CD4-positive, CD25-positive, alpha-beta regulatory T cell (primary cell): ENCODE measurements around the gene ABCA2. TPM values are rescaled to one million over a fixed set of nuclear protein-coding genes. Genes with fewer than 3 reads are reported as not detected.
A peak's percentile ranks its signal among the peaks of the same experiment; 100 is the strongest.

Source experiments
- ATAC-seq, 2 donors: fragments of 150-1000 bp; cut with Tn5 transposase; one replicate each; pipeline ENCODE4 v1.10.0; 2021; ENCODE audit warnings: low read depth in 2 of 2, moderate number of reproducible peaks in 2 of 2, moderate library complexity in 1 of 2
- DNase-seq, 3 donors: peaks; one replicate each; pipeline versions ENCODE4 v3.0.0 to v3.0.0-alpha.2; 2012 to 2022; ENCODE audit warnings: mixed read lengths in 1 of 3
- H3K27ac ChIP-seq: one replicate; pipeline ENCODE4 v1.7.0; 2013; ENCODE audit warnings: mild to moderate bottlenecking, low read length; ENCODE audit not compliant: insufficient read depth, poor library complexity, severe bottlenecking
- H3K27me3 ChIP-seq: one replicate; pipeline ENCODE4 v1.7.0; 2013; ENCODE audit warnings: low read length; ENCODE audit not compliant: control insufficient read depth, insufficient read depth
- H3K36me3 ChIP-seq: one replicate; pipeline ENCODE4 v1.7.0; 2013; ENCODE audit warnings: mild to moderate bottlenecking, low read length, moderate library complexity; ENCODE audit not compliant: control insufficient read depth, insufficient read depth
- H3K4me1 ChIP-seq: 2 replicates; pipeline ENCODE4 v1.7.0; 2013; ENCODE audit warnings: mild to moderate bottlenecking, low read length; ENCODE audit not compliant: insufficient read depth, control insufficient read depth, poor library complexity, severe bottlenecking
- H3K4me3 ChIP-seq: one replicate; pipeline ENCODE4 v1.7.0; 2013; ENCODE audit warnings: low read depth, mild to moderate bottlenecking, low read length, moderate library complexity
- H3K9me3 ChIP-seq, 2 experiments: 1 replicate in 1 of 2; 2 replicates in 1 of 2; pipeline ENCODE4 v1.7.0; 2013; ENCODE audit warnings: low read length in 2 of 2, mild to moderate bottlenecking in 1 of 2, moderate library complexity in 1 of 2; ENCODE audit not compliant: control insufficient read depth in 2 of 2
- H3K27ac Mint-ChIP-seq, 3 donors: one replicate each; pipeline ENCODE4 v1.8.0; 2020 to 2022; ENCODE audit warnings: mild to moderate bottlenecking in 3 of 3, mixed read lengths in 3 of 3, moderate library complexity in 2 of 3
- H3K27me3 Mint-ChIP-seq: one replicate; pipeline ENCODE4 v1.8.0; 2022; ENCODE audit warnings: mild to moderate bottlenecking, mixed read lengths
- H3K36me3 Mint-ChIP-seq: one replicate; pipeline ENCODE4 v1.8.0; 2020; ENCODE audit warnings: mixed read lengths
- H3K4me1 Mint-ChIP-seq, 4 donors: one replicate each; pipeline ENCODE4 v1.8.0; 2020 to 2022; ENCODE audit warnings: mixed read lengths in 4 of 4, mild to moderate bottlenecking in 1 of 4
- H3K4me3 Mint-ChIP-seq, 4 donors: one replicate each; pipeline ENCODE4 v1.8.0; 2020 to 2022; ENCODE audit warnings: mild to moderate bottlenecking in 4 of 4, mixed read lengths in 4 of 4, moderate library complexity in 3 of 4
- H3K9me3 Mint-ChIP-seq, 7 donors: one replicate each; pipeline ENCODE4 v1.8.0; 2020 to 2022; ENCODE audit warnings: mixed read lengths in 7 of 7, mild to moderate bottlenecking in 3 of 7, moderate library complexity in 2 of 7
- polyA plus RNA-seq, 4 donors: library from polyadenylated mRNA; unstranded; fragments of 300-500 nt; fragmentation: Illumina TruSeq; gene quantifications; one replicate each; pipeline ENCODE4 v1.2.3, GENCODE V29; 2021
- total RNA-seq: library from RNA; stranded (reverse); gene quantifications from one replicate; pipeline ENCODE4 v1.2.3, GENCODE V29; 2022

Gene ABCA2
- total and polyA plus RNA-seq, 5 donors from 2014 or later: 3.8 to 135 (median 4.5) TPM

- H3K9me3 Mint-ChIP-seq: no peaks in the 10 kb centered on the region
- no peaks in the 10 kb centered on the region for H3K9me3 ChIP-seq
- peaks cover 18% of the 10 kb centered on the region for H3K4me1 ChIP-seq
- H3K27me3 Mint-ChIP-seq: peaks cover 13% of the 10 kb centered on the region
- no peak overlapping the region for H3K4me3 ChIP-seq
- H3K27ac Mint-ChIP-seq: no peak overlapping the region
- ATAC-seq: no peak
- no peaks in the 10 kb centered on the region for H3K36me3 Mint-ChIP-seq
- no peak for DNase-seq
- peak overlapping the region in 1 of 4 donors; percentile 29 for H3K4me3 Mint-ChIP-seq
- peaks cover 0 to 4% (median 0%) of the 10 kb centered on the region in 4 donors for H3K4me1 Mint-ChIP-seq
- no peak overlapping the region for H3K27ac ChIP-seq
- peaks cover 1% of the 10 kb centered on the region for H3K27me3 ChIP-seq
- no peaks in the 10 kb centered on the region for H3K36me3 ChIP-seq
These were observed 29.5 kb upstream of the ABCA2 start for GRCh38 chr9:137057545-137057944.

- Histone ChIP-seq H3K9me3 (no peaks in the 10 kb centered on the region), H3K27ac (no peak overlapping the region), H3K4me1 (peaks cover 18% of the 10 kb centered on the region), H3K36me3 (no peaks in the 10 kb centered on the region), H3K4me3 (no peak overlapping the region), H3K27me3 (peaks cover 3% of the 10 kb centered on the region)
- DNase-seq (no peak), ATAC-seq (no peak)
- Mint-ChIP-seq H3K27me3 (peaks cover 14% of the 10 kb centered on the region), H3K36me3 (no peaks in the 10 kb centered on the region), H3K4me3 (no peak overlapping the region), H3K9me3 (no peaks in the 10 kb centered on the region), H3K27ac (no peak overlapping the region), H3K4me1 (peaks cover 0 to 4% (median 0%) of the 10 kb centered on the region in 4 donors)
These were observed 28.8 kb upstream of the ABCA2 start for GRCh38 chr9:137056739-137057415.

GRCh38 chr9:137055385-137056364 lies 27.6 kb upstream of the ABCA2 start:
- Mint-ChIP-seq H3K36me3 (no peaks in the 10 kb centered on the region), H3K4me3 (peak overlapping the region in 1 of 4 donors; percentile 15), H3K4me1 (peaks cover 0 to 4% (median 0%) of the 10 kb centered on the region in 4 donors), H3K27me3 (peaks cover 23% of the 10 kb centered on the region), H3K27ac (no peak overlapping the region), H3K9me3 (no peaks in the 10 kb centered on the region)
- DNase-seq: no peak
- H3K4me3 ChIP-seq: no peak overlapping the region
- no peaks in the 10 kb centered on the region for H3K36me3 ChIP-seq
- peaks cover 18% of the 10 kb centered on the region for H3K4me1 ChIP-seq
- no peaks in the 10 kb centered on the region for H3K9me3 ChIP-seq
- no peak for ATAC-seq
- H3K27me3 ChIP-seq: peaks cover 3% of the 10 kb centered on the region
- H3K27ac ChIP-seq: no peak overlapping the region

- Mint-ChIP-seq H3K9me3 (no peaks in the 10 kb centered on the region), H3K4me1 (peaks cover 0 to 4% (median 0%) of the 10 kb centered on the region in 4 donors), H3K4me3 (no peak overlapping the region), H3K27me3 (peaks cover 27% of the 10 kb centered on the region), H3K27ac (peak overlapping the region in 1 of 3 donors; percentile 32), H3K36me3 (no peaks in the 10 kb centered on the region)
- no peak overlapping the region for H3K27ac ChIP-seq
- peaks cover 3% of the 10 kb centered on the region for H3K27me3 ChIP-seq
- no peaks in the 10 kb centered on the region for H3K9me3 ChIP-seq
- no peak overlapping the region for H3K4me3 ChIP-seq
- no peaks in the 10 kb centered on the region for H3K36me3 ChIP-seq
- DNase-seq (no peak), ATAC-seq (no peak)
- H3K4me1 ChIP-seq: peaks cover 18% of the 10 kb centered on the region
These were observed 26.9 kb upstream of the ABCA2 start for GRCh38 chr9:137054932-137055384.

DNA sequence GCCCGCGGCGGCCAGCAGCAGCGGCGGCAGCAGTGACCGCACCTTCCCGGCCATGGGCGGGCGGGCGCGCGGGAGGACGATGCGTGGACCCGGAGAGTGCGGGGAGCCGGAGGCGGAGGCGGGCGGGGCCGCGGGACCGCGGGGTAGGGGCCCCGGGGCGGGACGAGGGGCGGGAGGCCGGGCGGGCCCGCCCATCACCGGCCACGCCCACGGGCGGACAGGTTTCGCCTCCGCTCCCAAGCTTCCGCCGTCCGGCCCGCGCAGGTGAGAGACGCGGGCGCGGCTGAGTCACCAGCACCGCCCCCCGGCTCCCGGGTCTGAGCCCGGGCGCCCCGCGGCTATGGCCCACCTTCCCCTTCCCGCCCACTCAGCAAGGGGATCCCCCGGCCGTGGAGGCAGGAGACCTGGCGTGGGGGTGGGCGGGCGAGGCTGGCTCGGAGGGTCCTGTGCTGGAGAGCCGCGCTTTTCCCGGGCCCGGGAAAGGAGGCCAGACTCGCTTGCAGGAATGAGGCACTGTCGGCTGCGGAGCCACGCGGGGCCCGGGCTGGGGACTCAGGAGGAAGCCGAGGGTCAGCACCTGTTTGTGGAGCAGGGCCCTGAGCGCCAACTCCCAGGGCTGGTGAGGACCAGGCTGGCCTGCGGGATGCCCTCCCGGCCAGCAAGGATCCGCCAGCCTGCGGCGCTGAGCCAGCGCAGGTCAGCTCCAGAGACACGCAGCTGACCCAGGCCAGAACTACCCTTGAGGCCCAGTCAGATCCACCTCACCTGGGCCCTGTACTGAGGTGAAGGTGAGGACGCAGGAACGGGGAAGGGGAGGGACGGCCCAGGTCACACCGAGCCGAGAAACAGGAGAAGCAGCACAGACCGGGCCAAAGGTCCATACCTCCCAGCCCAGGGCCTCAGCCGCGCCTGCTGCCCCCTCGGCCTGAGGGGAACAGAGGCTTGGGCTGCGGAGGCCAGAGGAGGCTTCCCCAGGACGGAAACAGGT lies 26.2 kb upstream of the ABCA2 start, which contains the start of gene ENTPD2:
TSS of gene ENTPD2 (minus strand) at position 118 of the 988 bp plus-strand sequence. CDS start at position 54, 64 bp downstream.
- H3K4me1 Mint-ChIP-seq: peaks cover 0 to 4% (median 0%) of the 10 kb centered on the region in 4 donors
- Histone ChIP-seq H3K4me1 (peaks cover 18% of the 10 kb centered on the region), H3K27ac (no peak within 1 kb of the TSS), H3K27me3 (peaks cover 3% of the 10 kb centered on the region), H3K9me3 (no peaks in the 10 kb centered on the region), H3K4me3 (no peak within 1 kb of the TSS), H3K36me3 (no peaks in the 10 kb centered on the region)
- ATAC-seq: peak; percentile 40 to 57
- H3K36me3 Mint-ChIP-seq: no peaks in the 10 kb centered on the region
- peak within 1 kb of the TSS in 1 of 4 donors; percentile 27 for H3K4me3 Mint-ChIP-seq
- peaks cover 0 to 2% (median 0%) of the 10 kb centered on the region in 7 donors for H3K9me3 Mint-ChIP-seq
- peak in 2 of 3 donors; percentile 44 to 46 for DNase-seq
- H3K27ac Mint-ChIP-seq: peak within 1 kb of the TSS in 1 of 3 donors; percentile 32
- peaks cover 32% of the 10 kb centered on the region for H3K27me3 Mint-ChIP-seq

- no peak for DNase-seq
- Mint-ChIP-seq H3K4me3 (peak overlapping the region in 1 of 4 donors; percentile 27), H3K4me1 (peaks cover 0 to 4% (median 0%) of the 10 kb centered on the region in 4 donors), H3K27me3 (peaks cover 32% of the 10 kb centered on the region), H3K9me3 (peaks cover 0 to 2% (median 0%) of the 10 kb centered on the region in 7 donors), H3K36me3 (no peaks in the 10 kb centered on the region), H3K27ac (no peak overlapping the region)
- peak; percentile 13 to 14 for ATAC-seq
- peaks cover 18% of the 10 kb centered on the region for H3K4me1 ChIP-seq
- no peaks in the 10 kb centered on the region for H3K36me3 ChIP-seq
- H3K27me3 ChIP-seq: peaks cover 3% of the 10 kb centered on the region
- no peak overlapping the region for H3K27ac ChIP-seq
- no peak overlapping the region for H3K4me3 ChIP-seq
- H3K9me3 ChIP-seq: no peaks in the 10 kb centered on the region
These were observed 25.2 kb upstream of the ABCA2 start for GRCh38 chr9:137052998-137053943.
